Memory B cell (primary cell): ENCODE measurements around the gene DDHD1.
"Not testable (repeated sequence)": the region's sequence is repeated elsewhere in the genome, so short reads cannot be mapped to it uniquely, and the experiment has no call there.

ENCODE experiments used
- ATAC-seq: fragments of 150-1000 bp; cut with Tn5 transposase; 2 replicates; pipeline ENCODE4 v1.10.0; 2021; ENCODE audit warnings: low read depth, mild to moderate bottlenecking, moderate library complexity
- DNase-seq, 2 donors: peaks; one replicate each; pipeline ENCODE4 v3.0.0; 2022; ENCODE audit warnings: low spot score in 2 of 2
- H3K27ac Mint-ChIP-seq: one replicate; pipeline ENCODE4 v1.8.0; 2022; ENCODE audit warnings: mild to moderate bottlenecking, moderate library complexity, mixed read lengths
- H3K27me3 Mint-ChIP-seq: one replicate; pipeline ENCODE4 v1.8.0; 2022; ENCODE audit warnings: mixed read lengths
- H3K36me3 Mint-ChIP-seq: one replicate; pipeline ENCODE4 v1.8.0; 2022; ENCODE audit warnings: mild to moderate bottlenecking, mixed read lengths
- H3K4me1 Mint-ChIP-seq: one replicate; pipeline ENCODE4 v1.8.0; 2022; ENCODE audit warnings: mixed read lengths
- H3K4me3 Mint-ChIP-seq: one replicate; pipeline ENCODE4 v1.8.0; 2022; ENCODE audit warnings: mild to moderate bottlenecking, moderate library complexity, mixed read lengths
- H3K9me3 Mint-ChIP-seq: one replicate; pipeline ENCODE4 v1.8.0; 2022; ENCODE audit warnings: mixed read lengths

The DDHD1 gene

DNA sequence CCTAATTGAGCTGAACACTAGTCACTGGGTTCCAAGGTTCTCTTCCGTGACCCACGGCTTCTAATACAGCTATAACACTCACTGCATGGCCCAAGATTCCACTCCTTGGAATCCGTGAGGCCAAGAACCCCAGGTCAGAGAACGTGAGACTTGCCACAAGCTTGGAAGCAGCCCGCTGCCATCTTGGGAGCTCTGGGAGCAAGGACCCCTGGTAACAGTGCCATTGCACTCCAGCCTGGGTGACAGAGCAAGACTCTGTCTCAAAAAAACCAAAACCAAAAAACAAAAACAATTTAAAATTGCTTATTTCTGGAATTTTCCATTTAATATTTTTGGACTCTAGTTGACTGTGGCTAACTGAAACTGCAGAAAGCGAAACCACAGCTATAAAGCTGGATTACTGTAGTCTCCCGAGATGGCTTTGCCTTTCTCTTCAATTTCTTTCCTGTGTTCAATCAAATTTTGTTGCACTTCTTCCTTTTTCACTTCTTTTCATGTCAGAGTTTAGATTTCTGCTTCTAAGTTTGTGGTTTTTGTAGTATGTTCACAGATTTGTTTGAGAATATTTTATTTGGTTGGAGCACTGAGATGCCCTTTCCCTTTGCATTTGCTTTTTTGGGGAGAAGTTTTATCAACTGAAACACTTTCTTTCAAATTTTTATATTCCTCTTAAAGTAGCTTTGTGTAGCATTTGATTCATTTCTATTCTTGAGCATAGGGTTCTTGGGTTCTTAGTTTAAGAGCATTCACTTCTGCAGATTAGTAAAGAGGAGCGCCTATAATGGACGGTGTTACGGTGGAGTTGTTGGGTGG, 44.6 kb downstream of the DDHD1 start:
- H3K4me3 Mint-ChIP-seq = no peak overlapping the region
- peak; percentile 51 for ATAC-seq
- no peaks in the 10 kb centered on the region for H3K9me3 Mint-ChIP-seq
- peaks cover 4% of the 10 kb centered on the region for H3K4me1 Mint-ChIP-seq
- peak in 1 of 2 donors; percentile 5 for DNase-seq
- peaks cover 2% of the 10 kb centered on the region for H3K36me3 Mint-ChIP-seq
- no peaks in the 10 kb centered on the region for H3K27me3 Mint-ChIP-seq
- H3K27ac Mint-ChIP-seq = no peak overlapping the region

DNA sequence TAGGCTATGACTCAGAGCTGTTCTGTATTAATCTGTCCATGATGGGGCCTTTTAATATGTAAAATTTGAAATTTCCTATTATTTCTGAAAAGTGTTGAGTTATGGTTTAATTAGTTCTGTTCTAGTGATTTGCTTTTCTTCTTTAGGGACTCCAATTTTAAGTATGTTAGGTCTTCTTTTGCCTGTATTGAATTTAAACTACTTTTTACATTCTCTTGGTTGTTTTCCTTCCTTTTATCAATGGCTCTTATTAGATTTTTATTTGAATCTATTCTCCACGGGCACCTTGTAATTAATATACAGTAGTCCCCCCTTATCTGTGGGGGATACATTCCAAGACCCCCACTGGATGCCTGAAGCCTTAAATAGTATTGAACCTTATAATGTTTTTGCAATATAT, 46.4 kb downstream of the DDHD1 start:
- Mint-ChIP-seq H3K27ac (no peak overlapping the region), H3K27me3 (no peaks in the 10 kb centered on the region), H3K4me1 (peaks cover 6% of the 10 kb centered on the region), H3K4me3 (no peak overlapping the region), H3K36me3 (peaks cover 8% of the 10 kb centered on the region), H3K9me3 (no peaks in the 10 kb centered on the region)
- ATAC-seq (no peak), DNase-seq (no peak)

DNA sequence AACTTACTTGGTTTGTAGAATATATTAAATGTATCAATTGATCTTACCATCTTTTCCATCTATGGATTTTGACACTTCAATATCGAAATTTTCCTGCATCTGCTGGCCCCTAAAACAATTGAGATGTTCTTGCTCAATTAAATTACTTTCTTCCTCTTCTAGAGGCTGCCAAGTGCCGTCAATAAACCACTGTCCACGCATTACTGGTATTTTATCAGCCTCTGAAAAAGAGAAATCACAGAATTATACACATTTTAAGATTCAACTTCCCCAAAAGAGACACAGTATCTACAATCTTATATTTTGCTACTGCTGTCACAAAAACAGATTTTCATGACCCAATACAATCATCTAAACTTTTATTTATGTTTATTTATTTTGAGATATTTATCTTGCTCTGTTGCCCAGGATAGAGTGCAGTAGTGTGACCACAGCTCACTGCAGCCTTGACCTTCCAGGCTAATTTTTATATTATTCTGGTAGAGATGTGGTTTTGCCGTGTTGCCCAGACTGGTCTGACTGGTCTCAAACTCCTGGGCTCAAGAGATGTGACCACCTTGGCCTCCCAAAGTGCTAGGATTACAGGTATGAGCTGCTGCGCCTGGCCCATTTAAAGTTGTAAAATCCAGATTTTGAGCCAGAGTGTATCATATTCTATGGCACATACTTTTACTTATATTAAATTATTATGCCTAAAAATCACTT, 49.3 kb downstream of the DDHD1 start:
- ATAC-seq = no peak
- H3K36me3 Mint-ChIP-seq = peaks cover 15% of the 10 kb centered on the region
- H3K4me3 Mint-ChIP-seq = no peak overlapping the region

DNA sequence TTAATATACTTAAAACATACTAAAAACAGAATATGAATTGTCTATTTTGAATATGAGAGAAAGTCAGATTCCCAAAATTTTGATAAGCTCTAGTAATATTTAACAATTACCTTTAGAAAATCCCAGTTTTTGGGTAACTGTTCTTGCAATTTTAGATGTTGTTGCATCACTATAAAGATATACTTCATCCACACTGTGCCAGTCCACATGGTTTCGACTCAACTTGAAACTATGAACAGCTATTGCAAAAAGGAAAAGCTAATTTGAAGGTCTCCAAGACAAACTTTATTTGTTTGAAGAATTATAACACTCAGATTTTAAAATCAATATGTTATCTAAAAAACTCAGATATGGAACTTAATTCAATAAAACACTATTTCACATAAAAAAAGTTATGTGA, 59.9 kb downstream of the DDHD1 start:
- no peak overlapping the region for H3K27ac Mint-ChIP-seq
- H3K4me3 Mint-ChIP-seq = no peak overlapping the region
- no peak for DNase-seq
- ATAC-seq = no peak
- H3K4me1 Mint-ChIP-seq = peaks cover 2% of the 10 kb centered on the region
- peaks cover 24% of the 10 kb centered on the region for H3K36me3 Mint-ChIP-seq
- no peaks in the 10 kb centered on the region for H3K27me3 Mint-ChIP-seq
- peaks cover 2% of the 10 kb centered on the region for H3K9me3 Mint-ChIP-seq

More for the DNA sequence above, 49.3 kb downstream of the DDHD1 start:
- Mint-ChIP-seq H3K27ac (no peak overlapping the region), H3K9me3 (no peaks in the 10 kb centered on the region), H3K27me3 (no peaks in the 10 kb centered on the region), H3K4me1 (peaks cover 6% of the 10 kb centered on the region)
- no peak for DNase-seq

GRCh38 chr14:53090853-53091252, 62.3 kb downstream of the DDHD1 start:
- no peak overlapping the region for H3K4me3 Mint-ChIP-seq
- ATAC-seq (no peak), DNase-seq (no peak)
- peaks cover 3% of the 10 kb centered on the region for H3K4me1 Mint-ChIP-seq
- peaks cover 2% of the 10 kb centered on the region for H3K9me3 Mint-ChIP-seq
- no peak overlapping the region for H3K27ac Mint-ChIP-seq
- peaks cover 42% of the 10 kb centered on the region for H3K36me3 Mint-ChIP-seq
- no peaks in the 10 kb centered on the region for H3K27me3 Mint-ChIP-seq

GRCh38 chr14:53084954-53085353, 68.2 kb downstream of the DDHD1 start:
- not testable (repeated sequence) for H3K27me3 Mint-ChIP-seq, ATAC-seq, H3K4me3 Mint-ChIP-seq, H3K27ac Mint-ChIP-seq, DNase-seq, H3K9me3 Mint-ChIP-seq, H3K4me1 Mint-ChIP-seq
- H3K36me3 Mint-ChIP-seq = peaks cover 52% of the 10 kb centered on the region

DNA sequence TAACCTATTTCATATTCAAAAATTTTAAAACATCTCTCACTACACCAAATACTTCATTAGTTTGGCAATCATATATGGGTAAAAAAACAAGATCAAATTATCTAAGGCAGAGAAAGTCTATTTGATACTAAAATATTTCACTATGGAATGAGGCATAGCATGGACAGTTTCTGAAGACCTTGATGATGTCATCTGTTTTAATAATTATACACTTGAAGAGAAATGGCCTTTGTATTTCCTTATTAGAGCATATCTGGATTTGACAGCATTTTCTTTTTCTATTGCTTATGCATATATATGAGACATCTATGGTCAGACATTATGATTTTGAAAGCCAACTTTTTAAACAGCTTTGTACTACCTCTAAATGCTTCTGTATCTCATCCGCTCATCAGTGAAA, 88.6 kb downstream of the DDHD1 start:
- no peaks in the 10 kb centered on the region for H3K27me3 Mint-ChIP-seq
- no peak for DNase-seq
- no peak for ATAC-seq
- no peaks in the 10 kb centered on the region for H3K9me3 Mint-ChIP-seq
- no peak overlapping the region for H3K4me3 Mint-ChIP-seq
- H3K36me3 Mint-ChIP-seq = peaks cover 21% of the 10 kb centered on the region
- H3K4me1 Mint-ChIP-seq = no peaks in the 10 kb centered on the region
- peak overlapping the region; percentile 67 for H3K27ac Mint-ChIP-seq

GRCh38 chr14:53062856-53063255, 90.3 kb downstream of the DDHD1 start:
- H3K27ac Mint-ChIP-seq = peak overlapping the region; percentile 28
- ATAC-seq = no peak

DNA sequence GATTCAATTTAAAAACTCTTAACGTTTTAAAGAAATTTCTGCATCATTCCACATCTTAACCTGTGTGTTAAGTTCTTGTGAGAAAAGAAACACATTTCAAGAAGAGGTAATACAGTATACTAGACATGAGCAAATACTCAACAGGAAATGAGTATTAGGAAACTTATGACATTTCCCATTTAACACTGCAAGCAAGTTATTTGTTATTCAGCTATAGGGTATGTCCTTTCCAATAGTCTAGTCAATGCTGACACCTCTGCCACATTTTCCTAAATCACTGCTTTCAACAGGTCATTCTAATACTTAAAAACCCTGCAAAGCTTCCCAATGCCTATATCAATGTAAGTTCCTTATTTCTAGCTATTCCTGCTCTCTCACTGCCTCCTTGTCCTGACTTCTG, 93.1 kb downstream of the DDHD1 start:
- Mint-ChIP-seq H3K9me3 (no peaks in the 10 kb centered on the region), H3K27me3 (no peaks in the 10 kb centered on the region), H3K4me3 (no peak overlapping the region), H3K36me3 (peaks cover 20% of the 10 kb centered on the region), H3K4me1 (no peaks in the 10 kb centered on the region), H3K27ac (peak overlapping the region; percentile 25)
- no peak for DNase-seq
- ATAC-seq = no peak

More at GRCh38 chr14:53062856-53063255, 90.3 kb downstream of the DDHD1 start:
- H3K27me3 Mint-ChIP-seq = no peaks in the 10 kb centered on the region
- peaks cover 17% of the 10 kb centered on the region for H3K36me3 Mint-ChIP-seq
- no peak for DNase-seq
- no peaks in the 10 kb centered on the region for H3K9me3 Mint-ChIP-seq
- no peak overlapping the region for H3K4me3 Mint-ChIP-seq
- no peaks in the 10 kb centered on the region for H3K4me1 Mint-ChIP-seq

- no peak overlapping the region for H3K4me3 Mint-ChIP-seq
- H3K27ac Mint-ChIP-seq = no peak overlapping the region
- peak; percentile 41 for ATAC-seq
- no peaks in the 10 kb centered on the region for H3K27me3 Mint-ChIP-seq
- no peaks in the 10 kb centered on the region for H3K9me3 Mint-ChIP-seq
- H3K4me1 Mint-ChIP-seq = no peaks in the 10 kb centered on the region
- peak in 1 of 2 donors; percentile 10 for DNase-seq
- peaks cover 16% of the 10 kb centered on the region for H3K36me3 Mint-ChIP-seq
Observed at GRCh38 chr14:53055003-53055402, 98.1 kb downstream of the DDHD1 start.

DNA sequence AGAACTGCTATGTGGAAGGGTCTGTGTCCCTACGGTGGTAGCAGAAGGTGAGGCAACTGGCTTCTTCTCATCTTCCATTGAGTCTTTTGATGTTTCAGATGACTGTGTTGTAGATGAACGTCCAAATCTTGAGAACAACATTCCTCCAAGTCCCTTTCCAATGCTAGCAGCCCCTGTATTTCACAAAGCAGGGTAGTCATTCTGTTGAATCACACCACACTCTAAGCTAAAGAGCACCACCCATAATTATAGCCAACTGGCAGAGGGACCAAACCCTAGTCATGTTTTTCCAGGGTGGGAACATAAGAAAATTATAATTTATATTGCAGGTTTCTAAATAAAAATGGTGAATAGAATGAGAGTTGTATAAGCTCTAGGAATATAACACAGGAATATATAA, 98.7 kb downstream of the DDHD1 start:
- no peak overlapping the region for H3K4me3 Mint-ChIP-seq
- peaks cover 20% of the 10 kb centered on the region for H3K36me3 Mint-ChIP-seq
- H3K27ac Mint-ChIP-seq = no peak overlapping the region
- H3K4me1 Mint-ChIP-seq = no peaks in the 10 kb centered on the region
- no peaks in the 10 kb centered on the region for H3K9me3 Mint-ChIP-seq
- H3K27me3 Mint-ChIP-seq = no peaks in the 10 kb centered on the region
- DNase-seq = no peak
- ATAC-seq = no peak

DNA sequence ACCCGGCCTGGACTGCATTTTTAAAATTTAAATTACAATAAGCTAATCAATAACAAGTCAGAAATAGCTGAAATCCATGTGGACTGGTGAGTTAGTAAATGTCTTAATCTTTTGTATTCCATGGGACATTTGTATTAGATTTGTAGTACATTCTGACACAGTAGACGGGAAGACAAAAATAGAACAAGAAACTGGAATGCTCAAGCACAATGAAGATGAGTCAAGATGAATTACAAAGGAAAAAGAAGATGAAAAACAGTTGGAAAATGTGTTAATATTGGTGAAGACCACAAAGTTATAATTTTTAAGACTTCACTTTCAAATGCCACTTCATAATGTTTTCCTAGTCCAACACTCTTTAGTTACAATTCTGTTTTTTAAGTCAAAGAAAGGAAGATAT, 104.5 kb downstream of the DDHD1 start:
- Mint-ChIP-seq H3K4me3 (no peak overlapping the region), H3K27ac (no peak overlapping the region), H3K4me1 (no peaks in the 10 kb centered on the region), H3K27me3 (no peaks in the 10 kb centered on the region), H3K36me3 (peaks cover 22% of the 10 kb centered on the region), H3K9me3 (no peaks in the 10 kb centered on the region)
- ATAC-seq = no peak
- DNase-seq = no peak

- ATAC-seq (no peak), DNase-seq (no peak)
- H3K36me3 Mint-ChIP-seq = peaks cover 26% of the 10 kb centered on the region
- H3K27me3 Mint-ChIP-seq = no peaks in the 10 kb centered on the region
- H3K27ac Mint-ChIP-seq = no peak overlapping the region
- no peaks in the 10 kb centered on the region for H3K9me3 Mint-ChIP-seq
- H3K4me3 Mint-ChIP-seq = no peak overlapping the region
- no peaks in the 10 kb centered on the region for H3K4me1 Mint-ChIP-seq
Observed at GRCh38 chr14:53047307-53048069, 105.6 kb downstream of the DDHD1 start.

GRCh38 chr14:53044486-53044885, 108.6 kb downstream of the DDHD1 start:
- H3K4me1 Mint-ChIP-seq = no peaks in the 10 kb centered on the region
- peaks cover 40% of the 10 kb centered on the region for H3K36me3 Mint-ChIP-seq
- H3K9me3 Mint-ChIP-seq = no peaks in the 10 kb centered on the region
- DNase-seq = no peak
- H3K27ac Mint-ChIP-seq = no peak overlapping the region
- H3K4me3 Mint-ChIP-seq = no peak overlapping the region
- no peaks in the 10 kb centered on the region for H3K27me3 Mint-ChIP-seq
- no peak for ATAC-seq
